ENCODE data around the gene KAZN. TPM values are rescaled to one million over a fixed set of nuclear protein-coding genes. Genes with fewer than 3 reads are reported as not detected.

Gene KAZN
- total RNA-seq, 1 donor from 2014 or later = 9.4 TPM

- Histone ChIP-seq H3K36me3 (ENCODE audit: insufficient read depth, low read length) (no peaks in the 10 kb centered on the region), H3K4me3 (ENCODE audit: insufficient read depth, low read depth, low read length) (no peak overlapping the region), H3K4me1 (ENCODE audit: insufficient read depth, low read length) (no peaks in the 10 kb centered on the region), H3K79me2 (ENCODE audit: insufficient read depth, low read length) (no peaks in the 10 kb centered on the region), H3K9ac (ENCODE audit: low read length) (no peak overlapping the region), H3K4me2 (ENCODE audit: low read length) (no peak overlapping the region), H3K27me3 (ENCODE audit: insufficient read depth, low read length) (no peaks in the 10 kb centered on the region), H3K27ac (ENCODE audit: low read depth, low read length) (no peak overlapping the region), H3K9me3 (ENCODE audit: insufficient read depth, low read depth, low read length) (no peaks in the 10 kb centered on the region), H2AFZ (ENCODE audit: low read depth, low read length) (no peak overlapping the region), H4K20me1 (ENCODE audit: insufficient read depth, low read length) (no peaks in the 10 kb centered on the region)
- DNase-seq (ENCODE audit: low read depth) = no peak
- peaks cover 6% of the 10 kb centered on the region for H3K9me3 Mint-ChIP-seq (ENCODE audit: unreplicated experiment)
- no peaks in the 10 kb centered on the region for H3K4me1 Mint-ChIP-seq (ENCODE audit: low read depth, unreplicated experiment)
- no peak overlapping the region for H3K4me3 Mint-ChIP-seq (ENCODE audit: unreplicated experiment)
- no peak for FAIRE-seq
- TF ChIP-seq CTCF (IDR thresholded peaks at IDR 0.05; ENCODE audit: insufficient read depth, low read depth, low read length) (no peak), EZH2 (IDR thresholded peaks at IDR 0.05; ENCODE audit: insufficient read depth, low read length) (no peak)
- H3K36me3 Mint-ChIP-seq (ENCODE audit: low read depth, unreplicated experiment) = peaks cover 2% of the 10 kb centered on the region
- H3K27ac Mint-ChIP-seq (ENCODE audit: unreplicated experiment) = no peak overlapping the region
- peaks cover 19% of the 10 kb centered on the region for H3K27me3 Mint-ChIP-seq (ENCODE audit: low read depth, unreplicated experiment)
These were observed 73.5 kb downstream of the KAZN start for GRCh38 chr1:14672005-14672404.

- DNase-seq (ENCODE audit: low read depth) (no peak), FAIRE-seq (no peak)
- Mint-ChIP-seq H3K36me3 (ENCODE audit: low read depth, unreplicated experiment) (peaks cover 2% of the 10 kb centered on the region), H3K4me3 (ENCODE audit: unreplicated experiment) (no peak overlapping the region), H3K4me1 (ENCODE audit: low read depth, unreplicated experiment) (no peaks in the 10 kb centered on the region), H3K9me3 (ENCODE audit: unreplicated experiment) (peaks cover 9% of the 10 kb centered on the region), H3K27ac (ENCODE audit: unreplicated experiment) (no peak overlapping the region), H3K27me3 (ENCODE audit: low read depth, unreplicated experiment) (peaks cover 20% of the 10 kb centered on the region)
- Histone ChIP-seq H3K36me3 (ENCODE audit: insufficient read depth, low read length) (no peaks in the 10 kb centered on the region), H3K27ac (ENCODE audit: low read depth, low read length) (no peak overlapping the region), H3K4me2 (ENCODE audit: low read length) (no peak overlapping the region), H4K20me1 (ENCODE audit: insufficient read depth, low read length) (no peaks in the 10 kb centered on the region), H2AFZ (ENCODE audit: low read depth, low read length) (no peak overlapping the region), H3K27me3 (ENCODE audit: insufficient read depth, low read length) (no peaks in the 10 kb centered on the region), H3K4me3 (ENCODE audit: insufficient read depth, low read depth, low read length) (no peak overlapping the region), H3K4me1 (ENCODE audit: insufficient read depth, low read length) (no peaks in the 10 kb centered on the region), H3K79me2 (ENCODE audit: insufficient read depth, low read length) (no peaks in the 10 kb centered on the region), H3K9ac (ENCODE audit: low read length) (no peak overlapping the region), H3K9me3 (ENCODE audit: insufficient read depth, low read depth, low read length) (no peaks in the 10 kb centered on the region)
- TF ChIP-seq CTCF (IDR thresholded peaks at IDR 0.05; ENCODE audit: insufficient read depth, low read depth, low read length) (no peak), EZH2 (IDR thresholded peaks at IDR 0.05; ENCODE audit: insufficient read depth, low read length) (no peak)
These were observed 75.5 kb downstream of the KAZN start for GRCh38 chr1:14674030-14674429.

GRCh38 chr1:14676400-14676799 lies 77.9 kb downstream of the KAZN start:
- H3K9me3 ChIP-seq (ENCODE audit: insufficient read depth, low read depth, low read length) = no peaks in the 10 kb centered on the region
- H3K4me2 ChIP-seq (ENCODE audit: low read length) = no peak overlapping the region
- DNase-seq (ENCODE audit: low read depth) (no peak), FAIRE-seq (no peak)
- no peak overlapping the region for H2AFZ ChIP-seq (ENCODE audit: low read depth, low read length)
- H3K36me3 ChIP-seq (ENCODE audit: insufficient read depth, low read length) = no peaks in the 10 kb centered on the region
- Mint-ChIP-seq H3K27ac (ENCODE audit: unreplicated experiment) (no peak overlapping the region), H3K4me3 (ENCODE audit: unreplicated experiment) (no peak overlapping the region), H3K27me3 (ENCODE audit: low read depth, unreplicated experiment) (peaks cover 20% of the 10 kb centered on the region), H3K9me3 (ENCODE audit: unreplicated experiment) (peaks cover 17% of the 10 kb centered on the region), H3K4me1 (ENCODE audit: low read depth, unreplicated experiment) (no peaks in the 10 kb centered on the region), H3K36me3 (ENCODE audit: low read depth, unreplicated experiment) (peaks cover 4% of the 10 kb centered on the region)
- H3K79me2 ChIP-seq (ENCODE audit: insufficient read depth, low read length) = no peaks in the 10 kb centered on the region
- no peak overlapping the region for H3K9ac ChIP-seq (ENCODE audit: low read length)
- H3K27me3 ChIP-seq (ENCODE audit: insufficient read depth, low read length) = no peaks in the 10 kb centered on the region
- no peak overlapping the region for H3K27ac ChIP-seq (ENCODE audit: low read depth, low read length)
- TF ChIP-seq EZH2 (IDR thresholded peaks at IDR 0.05; ENCODE audit: insufficient read depth, low read length) (no peak), CTCF (IDR thresholded peaks at IDR 0.05; ENCODE audit: insufficient read depth, low read depth, low read length) (no peak)
- H3K4me3 ChIP-seq (ENCODE audit: insufficient read depth, low read depth, low read length) = no peak overlapping the region
- no peaks in the 10 kb centered on the region for H4K20me1 ChIP-seq (ENCODE audit: insufficient read depth, low read length)
- H3K4me1 ChIP-seq (ENCODE audit: insufficient read depth, low read length) = no peaks in the 10 kb centered on the region
